Loucy (cell line): Measurements from ENCODE around the gene LGALS7B.

Experiments used
- EZH2phosphoT487 ChIP-seq: fragments of 200-600 bp; IDR thresholded peaks from 2 replicates; pipeline ENCODE4 v1.6.1; 2018; ENCODE audit warnings: antibody characterized with exemption, mild to moderate bottlenecking, moderate library complexity, borderline replicate concordance
- TF ChIP-seq, protein P1 (sequence below): fragments of 200-600 bp; sonication (generic); conservative IDR thresholded peaks from 2 replicates; pipeline ENCODE4 v1.5.1; 2014; ENCODE audit warnings: mild to moderate bottlenecking, antibody characterized with exemption, low read length

- TF ChIP-seq, protein P1, sequence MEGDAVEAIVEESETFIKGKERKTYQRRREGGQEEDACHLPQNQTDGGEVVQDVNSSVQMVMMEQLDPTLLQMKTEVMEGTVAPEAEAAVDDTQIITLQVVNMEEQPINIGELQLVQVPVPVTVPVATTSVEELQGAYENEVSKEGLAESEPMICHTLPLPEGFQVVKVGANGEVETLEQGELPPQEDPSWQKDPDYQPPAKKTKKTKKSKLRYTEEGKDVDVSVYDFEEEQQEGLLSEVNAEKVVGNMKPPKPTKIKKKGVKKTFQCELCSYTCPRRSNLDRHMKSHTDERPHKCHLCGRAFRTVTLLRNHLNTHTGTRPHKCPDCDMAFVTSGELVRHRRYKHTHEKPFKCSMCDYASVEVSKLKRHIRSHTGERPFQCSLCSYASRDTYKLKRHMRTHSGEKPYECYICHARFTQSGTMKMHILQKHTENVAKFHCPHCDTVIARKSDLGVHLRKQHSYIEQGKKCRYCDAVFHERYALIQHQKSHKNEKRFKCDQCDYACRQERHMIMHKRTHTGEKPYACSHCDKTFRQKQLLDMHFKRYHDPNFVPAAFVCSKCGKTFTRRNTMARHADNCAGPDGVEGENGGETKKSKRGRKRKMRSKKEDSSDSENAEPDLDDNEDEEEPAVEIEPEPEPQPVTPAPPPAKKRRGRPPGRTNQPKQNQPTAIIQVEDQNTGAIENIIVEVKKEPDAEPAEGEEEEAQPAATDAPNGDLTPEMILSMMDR = no peak
- no peak for TF ChIP-seq EZH2phosphoT487
These were observed 23.9 kb downstream of the LGALS7B start, which contains the start of gene LGALS4 for GRCh38 chr19:38812841-38813320.
